Trophoblast cell (in vitro differentiated cells and primary cell): Measurements from ENCODE around the gene PNMA8B.

ENCODE experiments used
- DNase-seq, 2 donors: peaks; one replicate each; pipeline ENCODE4 v3.0.0-alpha.2; 2016
- H2AFZ ChIP-seq: 2 replicates; pipeline ENCODE4 v1.6.1; 2013; ENCODE audit warnings: low read length, moderate library complexity, mild to moderate bottlenecking; ENCODE audit not compliant: insufficient read depth, poor library complexity
- H2AK5ac ChIP-seq: 2 replicates; pipeline ENCODE4 v1.6.1; 2013; ENCODE audit warnings: mild to moderate bottlenecking, low read length
- H2BK120ac ChIP-seq: 2 replicates; pipeline ENCODE4 v1.6.1; 2013; ENCODE audit warnings: low read length, mild to moderate bottlenecking, moderate library complexity; ENCODE audit not compliant: insufficient read depth, poor library complexity
- H2BK12ac ChIP-seq: 2 replicates; pipeline ENCODE4 v1.6.1; 2013; ENCODE audit warnings: mild to moderate bottlenecking, low read length, moderate library complexity
- H2BK5ac ChIP-seq: 2 replicates; pipeline ENCODE4 v1.6.1; 2013; ENCODE audit warnings: low read length, low read depth, moderate library complexity, mild to moderate bottlenecking; ENCODE audit not compliant: poor library complexity
- H3K14ac ChIP-seq: 2 replicates; pipeline ENCODE4 v1.6.1; 2013; ENCODE audit warnings: mild to moderate bottlenecking, low read length
- H3K18ac ChIP-seq: 2 replicates; pipeline ENCODE4 v1.6.1; 2013; ENCODE audit warnings: mild to moderate bottlenecking, low read length
- H3K23ac ChIP-seq: 2 replicates; pipeline ENCODE4 v1.6.1; 2013; ENCODE audit warnings: low read length
- H3K27ac ChIP-seq: 2 replicates; pipeline ENCODE4 v1.5.1; 2013; ENCODE audit warnings: low read depth, mild to moderate bottlenecking, inconsistent platforms, low read length, moderate library complexity
- H3K27me3 ChIP-seq: 2 replicates; pipeline ENCODE4 v1.6.1; 2013; ENCODE audit warnings: inconsistent platforms, mild to moderate bottlenecking, low read length, moderate library complexity; ENCODE audit not compliant: insufficient read depth
- H3K36me3 ChIP-seq, 2 experiments: 1 replicate in 1 of 2; 2 replicates in 1 of 2; pipeline ENCODE4 v1.6.1; 2013; ENCODE audit warnings: low read length in 2 of 2, mild to moderate bottlenecking in 2 of 2, moderate library complexity in 1 of 2; ENCODE audit not compliant: insufficient read depth in 2 of 2, control insufficient read depth in 1 of 2
- H3K4ac ChIP-seq: 2 replicates; pipeline ENCODE4 v1.6.1; 2013; ENCODE audit warnings: low read depth, mild to moderate bottlenecking, low read length, moderate library complexity
- H3K4me1 ChIP-seq, 2 experiments: 1 replicate in 1 of 2; 2 replicates in 1 of 2; pipeline ENCODE4 v1.6.1; 2013; ENCODE audit warnings: low read length in 2 of 2, mild to moderate bottlenecking in 2 of 2, moderate library complexity in 1 of 2; ENCODE audit not compliant: insufficient read depth in 2 of 2, control insufficient read depth in 1 of 2
- H3K4me2 ChIP-seq: 2 replicates; pipeline ENCODE4 v1.6.1; 2013; ENCODE audit warnings: inconsistent platforms, mild to moderate bottlenecking, low read length, moderate library complexity
- H3K4me3 ChIP-seq: 2 replicates; pipeline ENCODE4 v1.5.1; 2013; ENCODE audit warnings: mild to moderate bottlenecking, low read depth, low read length, inconsistent platforms
- H3K79me1 ChIP-seq: one replicate; pipeline ENCODE4 v1.6.1; 2013; ENCODE audit warnings: low read length
- H3K79me2 ChIP-seq: 2 replicates; pipeline ENCODE4 v1.6.1; 2013; ENCODE audit warnings: low read length, mild to moderate bottlenecking; ENCODE audit not compliant: control insufficient read depth, insufficient read depth, poor library complexity
- H3K9ac ChIP-seq: 2 replicates; pipeline ENCODE4 v1.6.1; 2013; ENCODE audit warnings: mild to moderate bottlenecking, low read length
- H3K9me3 ChIP-seq: 2 replicates; pipeline ENCODE4 v1.6.1; 2013; ENCODE audit warnings: low read depth, mild to moderate bottlenecking, control low read depth, inconsistent platforms, low read length; ENCODE audit not compliant: insufficient read depth
- H4K12ac ChIP-seq: 2 replicates; pipeline ENCODE4 v1.6.1; 2013; ENCODE audit warnings: low read depth, mild to moderate bottlenecking, low read length, moderate library complexity
- H4K8ac ChIP-seq: 2 replicates; pipeline ENCODE4 v1.6.1; 2013; ENCODE audit warnings: low read depth, mild to moderate bottlenecking, low read length, moderate library complexity
- H4K91ac ChIP-seq: one replicate; pipeline ENCODE4 v1.6.1; 2013; ENCODE audit warnings: low read depth, mild to moderate bottlenecking, low read length, moderate library complexity
- WGBS: extraction: QIAGEN DNeasy Blood & Tissue Kit; methylation state at CpG from one replicate; pipeline ENCODE4 v1.1.7; 2013; ENCODE audit warnings: missing lambda C conversion rate; ENCODE audit not compliant: insufficient read length, insufficient coverage; ENCODE audit errors: extremely low coverage; 5-methylcytosine and 5-hydroxymethylcytosine counted together

Gene PNMA8B

GRCh38 chr19:46478356-46478986 lies 17.2 kb downstream of the PNMA8B start:
- no peak overlapping the region for H2BK12ac ChIP-seq
- no peak for DNase-seq
- peaks cover 5 to 10% of the 10 kb centered on the region in 2 experiments for H3K4me1 ChIP-seq
- no peaks in the 10 kb centered on the region for H3K27me3 ChIP-seq
- H2AK5ac ChIP-seq: no peak overlapping the region
- H3K23ac ChIP-seq: no peak overlapping the region
- no peak overlapping the region for H3K4me3 ChIP-seq
- WGBS: no CpG with 5 or more reads among the region's 4 CpGs
- H3K4ac ChIP-seq: no peak overlapping the region
- no peak overlapping the region for H4K8ac ChIP-seq
- no peak overlapping the region for H3K9ac ChIP-seq
- no peak overlapping the region for H4K91ac ChIP-seq
- H3K9me3 ChIP-seq: no peaks in the 10 kb centered on the region
- no peak overlapping the region for H3K14ac ChIP-seq
- H3K36me3 ChIP-seq: no peaks in the 10 kb centered on the region
- H3K18ac ChIP-seq: no peak overlapping the region
- H4K12ac ChIP-seq: no peak overlapping the region
- H3K79me2 ChIP-seq: no peaks in the 10 kb centered on the region
- no peak overlapping the region for H2BK5ac ChIP-seq
- H3K4me2 ChIP-seq: no peak overlapping the region
- peaks cover 1% of the 10 kb centered on the region for H3K79me1 ChIP-seq
- H2AFZ ChIP-seq: no peak overlapping the region
- no peak overlapping the region for H3K27ac ChIP-seq
- no peak overlapping the region for H2BK120ac ChIP-seq

GRCh38 chr19:46475986-46476385 lies 19.7 kb downstream of the PNMA8B start:
- H2BK120ac ChIP-seq: no peak overlapping the region
- H3K4me1 ChIP-seq: peaks cover 12 to 13% of the 10 kb centered on the region in 2 experiments
- no peak overlapping the region for H3K4me2 ChIP-seq
- no peak overlapping the region for H2BK5ac ChIP-seq
- no peak for DNase-seq
- H3K4ac ChIP-seq: no peak overlapping the region
- H3K79me2 ChIP-seq: no peaks in the 10 kb centered on the region
- no peaks in the 10 kb centered on the region for H3K9me3 ChIP-seq
- no peak overlapping the region for H3K18ac ChIP-seq
- no peak overlapping the region for H2BK12ac ChIP-seq
- H4K8ac ChIP-seq: no peak overlapping the region
- no peak overlapping the region for H3K23ac ChIP-seq
- no peak overlapping the region for H3K27ac ChIP-seq
- no peaks in the 10 kb centered on the region for H3K36me3 ChIP-seq
- H2AK5ac ChIP-seq: no peak overlapping the region
- H2AFZ ChIP-seq: no peak overlapping the region
- no peaks in the 10 kb centered on the region for H3K27me3 ChIP-seq
- H3K4me3 ChIP-seq: no peak overlapping the region
- no peak overlapping the region for H4K91ac ChIP-seq
- no peak overlapping the region for H4K12ac ChIP-seq
- WGBS: no CpG with 5 or more reads among the region's 2 CpGs
- peaks cover 5% of the 10 kb centered on the region for H3K79me1 ChIP-seq
- no peak overlapping the region for H3K9ac ChIP-seq
- H3K14ac ChIP-seq: no peak overlapping the region

GRCh38 chr19:46474211-46474610 lies 21.5 kb downstream of the PNMA8B start:
- Histone ChIP-seq H4K12ac (no peak overlapping the region), H3K4me3 (no peak overlapping the region), H3K27ac (peak overlapping the region; percentile 34), H3K14ac (no peak overlapping the region), H3K4me1 (peaks cover 12 to 16% of the 10 kb centered on the region in 2 experiments), H2AK5ac (no peak overlapping the region), H3K18ac (no peak overlapping the region), H3K27me3 (no peaks in the 10 kb centered on the region), H4K91ac (no peak overlapping the region), H3K79me2 (no peaks in the 10 kb centered on the region), H2AFZ (no peak overlapping the region), H4K8ac (no peak overlapping the region), H3K36me3 (no peaks in the 10 kb centered on the region), H3K9me3 (no peaks in the 10 kb centered on the region), H2BK12ac (peak overlapping the region; percentile 11), H3K79me1 (peaks cover 8% of the 10 kb centered on the region), H3K23ac (no peak overlapping the region), H2BK5ac (no peak overlapping the region), H2BK120ac (no peak overlapping the region), H3K4me2 (no peak overlapping the region), H3K9ac (no peak overlapping the region), H3K4ac (no peak overlapping the region)
- no CpG with 5 or more reads among the region's 8 CpGs for WGBS
- no peak for DNase-seq

- Histone ChIP-seq H3K23ac (no peak overlapping the region), H3K4ac (no peak overlapping the region), H4K8ac (no peak overlapping the region), H4K12ac (no peak overlapping the region), H3K79me2 (no peaks in the 10 kb centered on the region), H3K27me3 (no peaks in the 10 kb centered on the region), H2BK12ac (peak overlapping the region; percentile 30), H2BK120ac (no peak overlapping the region), H3K4me3 (no peak overlapping the region), H3K36me3 (no peaks in the 10 kb centered on the region), H2BK5ac (no peak overlapping the region), H2AFZ (no peak overlapping the region), H3K18ac (no peak overlapping the region), H3K4me1 (peaks cover 12 to 16% of the 10 kb centered on the region in 2 experiments), H3K79me1 (peaks cover 8% of the 10 kb centered on the region), H3K14ac (no peak overlapping the region), H2AK5ac (no peak overlapping the region), H3K27ac (no peak overlapping the region), H3K4me2 (no peak overlapping the region), H4K91ac (peak overlapping the region; percentile 8), H3K9ac (no peak overlapping the region), H3K9me3 (no peaks in the 10 kb centered on the region)
- DNase-seq: no peak
- no CpG with 5 or more reads among the region's 4 CpGs for WGBS
Observed at GRCh38 chr19:46472592-46472991, 23.1 kb downstream of the PNMA8B start.
